HG03135 (cell line): Measurements from ENCODE around the gene C1QTNF8.
"Not testable (repeated sequence)": the region's sequence is repeated elsewhere in the genome, so short reads cannot be mapped to it uniquely, and the experiment has no call there.

Experiments used
- ATAC-seq: cut with Tn5 transposase; IDR thresholded peaks from one replicate; pipeline ENCODE4 v1.9.1; 2021; ENCODE audit warnings: mild to moderate bottlenecking, moderate library complexity; ENCODE audit not compliant: unreplicated experiment

Gene C1QTNF8

GRCh38 chr16:1095450-1096168 is 435 bp downstream of the C1QTNF8 start:
- ATAC-seq = no peak

GRCh38 chr16:1094601-1095449 is 1.2 kb downstream of the C1QTNF8 start:
- ATAC-seq = no peak

GRCh38 chr16:1094124-1094479 is 1.9 kb downstream of the C1QTNF8 start:
- no peak for ATAC-seq

GRCh38 chr16:1093284-1094123 is 2.5 kb downstream of the C1QTNF8 start:
- no peak for ATAC-seq

- not testable (repeated sequence) for ATAC-seq
These were observed 3.3 kb downstream of the C1QTNF8 start for GRCh38 chr16:1092685-1093283.

- ATAC-seq = no peak
These were observed 4.0 kb downstream of the C1QTNF8 start for GRCh38 chr16:1091992-1092552.

- no peak for ATAC-seq
These were observed 5.1 kb downstream of the C1QTNF8 start for GRCh38 chr16:1090620-1091587.

- ATAC-seq = no peak
These were observed 6.0 kb downstream of the C1QTNF8 start for GRCh38 chr16:1089822-1090619.

- ATAC-seq = no peak
These were observed 6.6 kb downstream of the C1QTNF8 start for GRCh38 chr16:1089439-1089821.

- ATAC-seq = no peak
These were observed 7.5 kb downstream of the C1QTNF8 start for GRCh38 chr16:1088295-1089170.

GRCh38 chr16:1086443-1086842 is 9.6 kb downstream of the C1QTNF8 start:
- ATAC-seq = not testable (repeated sequence)

GRCh38 chr16:1084971-1085370 is 11.1 kb downstream of the C1QTNF8 start:
- ATAC-seq = no peak

GRCh38 chr16:1082952-1083675 is 12.9 kb downstream of the C1QTNF8 start:
- no peak for ATAC-seq

GRCh38 chr16:1082266-1082951 is 13.6 kb downstream of the C1QTNF8 start:
- ATAC-seq = no peak

GRCh38 chr16:1081734-1082265 is 14.2 kb downstream of the C1QTNF8 start:
- ATAC-seq = no peak
